ENCODE results near the gene PHLPP1.

Gene PHLPP1

GRCh38 chr18:62810682-62811081 is 95.3 kb downstream of the PHLPP1 start:
- no peak for DNase-seq (ENCODE audit: low read depth)

- no peak for DNase-seq (ENCODE audit: low read depth)
Observed at GRCh38 chr18:62811674-62812073, 96.3 kb downstream of the PHLPP1 start.

- DNase-seq (ENCODE audit: low read depth) = no peak
Observed at GRCh38 chr18:62812242-62812641, 96.9 kb downstream of the PHLPP1 start.

GRCh38 chr18:62812876-62813275 is 97.5 kb downstream of the PHLPP1 start:
- DNase-seq (ENCODE audit: low read depth) = no peak

GRCh38 chr18:62814132-62814759 is 98.9 kb downstream of the PHLPP1 start:
- DNase-seq (ENCODE audit: low read depth) = peak; percentile 16

GRCh38 chr18:62825382-62825781 is 110.0 kb downstream of the PHLPP1 start:
- DNase-seq (ENCODE audit: low read depth) = no peak

GRCh38 chr18:62827397-62827796 is 112.1 kb downstream of the PHLPP1 start:
- DNase-seq (ENCODE audit: low read depth) = no peak

GRCh38 chr18:62828091-62828640 is 112.8 kb downstream of the PHLPP1 start:
- no peak for DNase-seq (ENCODE audit: low read depth)

- peak; percentile 13 for DNase-seq (ENCODE audit: low read depth)
Observed at GRCh38 chr18:62828852-62829251, 113.5 kb downstream of the PHLPP1 start.

- peak; percentile 57 for DNase-seq (ENCODE audit: low read depth)
Observed at GRCh38 chr18:62829936-62830335, 114.6 kb downstream of the PHLPP1 start.

GRCh38 chr18:62832282-62832681 is 116.9 kb downstream of the PHLPP1 start:
- DNase-seq (ENCODE audit: low read depth) = no peak

GRCh38 chr18:62833494-62833893 is 118.2 kb downstream of the PHLPP1 start:
- no peak for DNase-seq (ENCODE audit: low read depth)

GRCh38 chr18:62834715-62835114 is 119.4 kb downstream of the PHLPP1 start:
- no peak for DNase-seq (ENCODE audit: low read depth)

GRCh38 chr18:62837011-62837410 is 121.7 kb downstream of the PHLPP1 start:
- DNase-seq (ENCODE audit: low read depth) = no peak

GRCh38 chr18:62838475-62839098 is 123.2 kb downstream of the PHLPP1 start:
- DNase-seq (ENCODE audit: low read depth) = no peak

GRCh38 chr18:62839874-62840713 is 124.8 kb downstream of the PHLPP1 start:
- DNase-seq (ENCODE audit: low read depth) = no peak

- DNase-seq (ENCODE audit: low read depth) = no peak
Observed at GRCh38 chr18:62841405-62841804, 126.1 kb downstream of the PHLPP1 start.

- DNase-seq (ENCODE audit: low read depth) = no peak
Observed at GRCh38 chr18:62842898-62843297, 127.6 kb downstream of the PHLPP1 start.

GRCh38 chr18:62844850-62845643 is 129.7 kb downstream of the PHLPP1 start:
- no peak for DNase-seq (ENCODE audit: low read depth)

- no peak for DNase-seq (ENCODE audit: low read depth)
Observed at GRCh38 chr18:62846313-62846712, 131.0 kb downstream of the PHLPP1 start.

- DNase-seq (ENCODE audit: low read depth) = no peak
Observed at GRCh38 chr18:62847081-62847480, 131.7 kb downstream of the PHLPP1 start.

GRCh38 chr18:62848946-62849345 is 133.6 kb downstream of the PHLPP1 start:
- no peak for DNase-seq (ENCODE audit: low read depth)
